ENCODE results near the gene CNTNAP2. TPM values are rescaled to one million over a fixed set of nuclear protein-coding genes. Genes with fewer than 3 reads are reported as not detected.

Gene CNTNAP2
- total and polyA plus RNA-seq, 9 of the 15 experiments (the other 6 are each of a cell fraction or from before 2014, with no cell fraction given): 0.04 to 0.62 (median 0.09) TPM; not detected in 4

DNA sequence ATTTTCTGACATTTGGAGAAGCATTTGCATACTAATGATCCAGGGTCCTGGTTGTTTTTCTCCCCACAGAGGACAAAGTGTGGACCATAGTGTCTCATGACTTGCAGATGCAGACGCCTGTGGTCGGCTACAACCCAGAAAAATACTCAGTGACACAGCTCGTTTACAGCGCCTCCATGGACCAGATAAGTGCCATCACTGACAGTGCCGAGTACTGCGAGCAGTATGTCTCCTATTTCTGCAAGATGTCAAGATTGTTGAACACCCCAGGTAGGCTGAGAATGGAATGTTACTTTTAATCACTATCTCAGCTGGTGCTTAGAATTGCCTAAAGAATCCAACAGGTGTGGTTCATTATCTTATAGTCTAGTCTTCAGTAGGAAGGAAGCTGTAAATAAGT is 1522.4 kb downstream of the CNTNAP2 start:
- H2AFZ ChIP-seq (ENCODE audit: low read depth, low read length): no peak overlapping the region
- TF ChIP-seq FIP1L1 (IDR thresholded peaks at IDR 0.05; ENCODE audit: low read depth, low read length, poor library complexity, severe bottlenecking) (no peak), GTF2A2 (tag; IDR thresholded peaks at IDR 0.05) (no peak), ZNF347 (CRISPR knock-in tag; IDR thresholded peaks at IDR 0.05; ENCODE audit: low read depth) (no peak)
- ATAC-seq: no peak
- H3K4me2 ChIP-seq (ENCODE audit: insufficient read depth, low read length): no peak overlapping the region
- BruUV-seq (replicated peaks): no TSS peak
- H3K4me3 ChIP-seq: no peak overlapping the region
- no peak overlapping the region for H3K27ac ChIP-seq (ENCODE audit: extremely low read depth, low read depth, low read length)
- ChIA-PET CTCF (ENCODE audit: low intra/inter-chr PET ratio) (no interaction called here), POLR2A (no interaction called here)
- no peaks in the 10 kb centered on the region for H3K27me3 ChIP-seq (ENCODE audit: control insufficient read depth in 2 of 2, insufficient read depth in 2 of 2, low read length in 2 of 2)
- no peaks in the 10 kb centered on the region for H3K36me3 ChIP-seq (ENCODE audit: control insufficient read depth, insufficient read depth, low read length)
- no peak overlapping the region for H3K9ac ChIP-seq (ENCODE audit: insufficient read depth in 1 of 2, low read depth in 2 of 2, low read length in 2 of 2)
- FAIRE-seq: no peak
- H3K79me2 ChIP-seq (ENCODE audit: control insufficient read depth, insufficient read depth, low read length): no peaks in the 10 kb centered on the region
- H4K20me1 ChIP-seq (replicated peaks; ENCODE audit: control insufficient read depth, insufficient read depth, low read length): no peaks in the 10 kb centered on the region
- under 1% methylated on average over 6 of the region's 6 CpGs for WGBS (ENCODE audit: insufficient coverage, low coverage, missing lambda C conversion rate)
- H3K9me3 ChIP-seq (replicated peaks; ENCODE audit: control insufficient read depth, insufficient read depth, low read depth, low read length): 0 out of 2 replicates have a peak, but pooled peaks cover 3% of the 10 kb centered on the region
- H3K4me1 ChIP-seq (replicated peaks in 1 of 2; ENCODE audit: control insufficient read depth in 2 of 2, insufficient read depth in 2 of 2, low read length in 2 of 2): no peaks in the 10 kb centered on the region
- no peak for DNase-seq (ENCODE audit: extremely low read depth in 1 of 4, low spot score in 3 of 4)
- H3K9me1 ChIP-seq (ENCODE audit: control insufficient read depth, insufficient read depth, low read length): no peaks in the 10 kb centered on the region
- in situ Hi-C loops (cut with MboI) (no loop called here), intact Hi-C loops (cut with micrococcal nuclease) (no loop called here)

- ATAC-seq (no peak), DNase-seq (ENCODE audit: extremely low read depth in 1 of 4, low spot score in 3 of 4) (no peak), FAIRE-seq (no peak)
- Histone ChIP-seq H3K4me2 (ENCODE audit: insufficient read depth, low read length) (no peak overlapping the region), H3K4me1 (replicated peaks in 1 of 2; ENCODE audit: control insufficient read depth in 2 of 2, insufficient read depth in 2 of 2, low read length in 2 of 2) (no peaks in the 10 kb centered on the region), H3K27me3 (ENCODE audit: control insufficient read depth in 2 of 2, insufficient read depth in 2 of 2, low read length in 2 of 2) (no peaks in the 10 kb centered on the region), H3K9ac (ENCODE audit: insufficient read depth in 1 of 2, low read depth in 2 of 2, low read length in 2 of 2) (no peak overlapping the region), H3K36me3 (ENCODE audit: control insufficient read depth, insufficient read depth, low read length) (no peaks in the 10 kb centered on the region), H2AFZ (ENCODE audit: low read depth, low read length) (no peak overlapping the region), H3K27ac (ENCODE audit: extremely low read depth, low read depth, low read length) (no peak overlapping the region), H4K20me1 (replicated peaks; ENCODE audit: control insufficient read depth, insufficient read depth, low read length) (no peaks in the 10 kb centered on the region), H3K79me2 (ENCODE audit: control insufficient read depth, insufficient read depth, low read length) (no peaks in the 10 kb centered on the region), H3K9me1 (ENCODE audit: control insufficient read depth, insufficient read depth, low read length) (no peaks in the 10 kb centered on the region), H3K9me3 (replicated peaks; ENCODE audit: control insufficient read depth, insufficient read depth, low read depth, low read length) (0 out of 2 replicates have a peak, but pooled peaks cover 3% of the 10 kb centered on the region), H3K4me3 (no peak overlapping the region)
- in situ Hi-C loops (cut with MboI): no loop called here
- ChIA-PET CTCF (ENCODE audit: low intra/inter-chr PET ratio) (no interaction called here), POLR2A (no interaction called here)
- BruUV-seq (replicated peaks): no TSS peak
- WGBS (ENCODE audit: insufficient coverage, low coverage, missing lambda C conversion rate): 0% methylated on average over 3 of the region's 3 CpGs
- intact Hi-C loops (cut with micrococcal nuclease): no loop called here
- TF ChIP-seq ZFP30 (CRISPR knock-in tag; IDR thresholded peaks at IDR 0.05; ENCODE audit: borderline replicate concordance): no peak
- TF ChIP-seq BRF1 (IDR thresholded peaks at IDR 0.05; ENCODE audit: borderline replicate concordance, extremely low read depth, insufficient read length): no peak
- TF ChIP-seq ZNF175 (CRISPR knock-in tag; IDR thresholded peaks at IDR 0.05; ENCODE audit: low read depth): no peak
- TF ChIP-seq, protein P1, sequence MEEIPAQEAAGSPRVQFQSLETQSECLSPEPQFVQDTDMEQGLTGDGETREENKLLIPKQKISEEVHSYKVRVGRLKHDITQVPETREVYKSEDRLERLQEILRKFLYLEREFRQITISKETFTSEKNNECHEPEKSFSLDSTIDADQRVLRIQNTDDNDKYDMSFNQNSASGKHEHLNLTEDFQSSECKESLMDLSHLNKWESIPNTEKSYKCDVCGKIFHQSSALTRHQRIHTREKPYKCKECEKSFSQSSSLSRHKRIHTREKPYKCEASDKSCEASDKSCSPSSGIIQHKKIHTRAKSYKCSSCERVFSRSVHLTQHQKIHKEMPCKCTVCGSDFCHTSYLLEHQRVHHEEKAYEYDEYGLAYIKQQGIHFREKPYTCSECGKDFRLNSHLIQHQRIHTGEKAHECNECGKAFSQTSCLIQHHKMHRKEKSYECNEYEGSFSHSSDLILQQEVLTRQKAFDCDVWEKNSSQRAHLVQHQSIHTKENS (CRISPR knock-in tag; IDR thresholded peaks at IDR 0.05): no peak
- TF ChIP-seq ZFPM2 (CRISPR knock-in tag; IDR thresholded peaks at IDR 0.05): no peak
- TF ChIP-seq, protein P2, sequence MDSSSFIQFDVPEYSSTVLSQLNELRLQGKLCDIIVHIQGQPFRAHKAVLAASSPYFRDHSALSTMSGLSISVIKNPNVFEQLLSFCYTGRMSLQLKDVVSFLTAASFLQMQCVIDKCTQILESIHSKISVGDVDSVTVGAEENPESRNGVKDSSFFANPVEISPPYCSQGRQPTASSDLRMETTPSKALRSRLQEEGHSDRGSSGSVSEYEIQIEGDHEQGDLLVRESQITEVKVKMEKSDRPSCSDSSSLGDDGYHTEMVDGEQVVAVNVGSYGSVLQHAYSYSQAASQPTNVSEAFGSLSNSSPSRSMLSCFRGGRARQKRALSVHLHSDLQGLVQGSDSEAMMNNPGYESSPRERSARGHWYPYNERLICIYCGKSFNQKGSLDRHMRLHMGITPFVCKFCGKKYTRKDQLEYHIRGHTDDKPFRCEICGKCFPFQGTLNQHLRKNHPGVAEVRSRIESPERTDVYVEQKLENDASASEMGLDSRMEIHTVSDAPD (CRISPR knock-in tag; IDR thresholded peaks at IDR 0.05): no peak
- TF ChIP-seq, protein P3, sequence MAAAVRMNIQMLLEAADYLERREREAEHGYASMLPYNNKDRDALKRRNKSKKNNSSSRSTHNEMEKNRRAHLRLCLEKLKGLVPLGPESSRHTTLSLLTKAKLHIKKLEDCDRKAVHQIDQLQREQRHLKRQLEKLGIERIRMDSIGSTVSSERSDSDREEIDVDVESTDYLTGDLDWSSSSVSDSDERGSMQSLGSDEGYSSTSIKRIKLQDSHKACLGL (CRISPR knock-in tag; IDR thresholded peaks at IDR 0.05; ENCODE audit: borderline replicate concordance, poor library complexity, severe bottlenecking): no peak
- no peak for TF ChIP-seq DEAF1 (CRISPR knock-in tag; IDR thresholded peaks at IDR 0.05)
Measured at GRCh38 chr7:147639751-147640150, 1523.2 kb downstream of the CNTNAP2 start.
